HepG2 (cell line): ENCODE data around the gene RBM27. TPM values are rescaled to one million over a fixed set of nuclear protein-coding genes. Genes with fewer than 3 reads are reported as not detected.
A peak's percentile ranks its signal among the peaks of the same experiment; 100 is the strongest.

Experiments
- ATAC-seq: fragments of 200-7000 bp; cut with Tn5 transposase; 3 replicates; pipeline ENCODE4 v1.9.1; 2020; ENCODE audit warnings: mild to moderate bottlenecking, moderate library complexity
- BruUV-seq: library from RNA; stranded (reverse); fragments of 400-500 nt; replicated peaks from 2 replicates; lab custom pipeline; 2021; lab: Mats Ljungman, UMichigan
- CTCF ChIA-PET: fragments of 300-600 bp; formaldehyde crosslinking; extraction: SDS; loops from one replicate; lab custom pipeline; 2021; ENCODE audit warnings: low total read pairs, inconsistent platforms, low intra/inter-chr PET ratio; lab: Yijun Ruan, JAX
- POLR2A ChIA-PET: fragments of 350-600 bp; sonication (Branson Sonifier 250); formaldehyde crosslinking; loops from one replicate; lab custom pipeline; 2020; ENCODE audit warnings: antibody characterized with exemption, inconsistent platforms; lab: Yijun Ruan, JAX
- DNase-seq: peaks from one replicate; pipeline ENCODE4 v3.0.0-alpha.2; 2015; ENCODE audit warnings: low spot score
- FAIRE-seq: peaks from 3 replicates; lab custom pipeline; 2011; peaks lifted over from hg19 to GRCh38; lab: Jason Lieb, UNC
- H2AFZ ChIP-seq: one replicate; pipeline ENCODE4 v1.6.1; 2011; ENCODE audit warnings: low read length, inconsistent platforms
- H3K27ac ChIP-seq: fragments of 300-600 bp; 3 replicates; pipeline ENCODE4 v1.8.0; 2011; ENCODE audit warnings: mixed run types, mild to moderate bottlenecking, mixed read lengths, low read length, inconsistent platforms; ENCODE audit not compliant: insufficient read depth; ENCODE audit errors: extremely low read length
- H3K27me3 ChIP-seq, 2 experiments: fragments of 200-600 bp in 1 of 2; 2 replicates in 1 of 2; 3 replicates in 1 of 2; pipeline versions ENCODE4 v1.6.0 to v1.8.0; 2011; ENCODE audit warnings: low read length in 2 of 2, mild to moderate bottlenecking in 2 of 2, moderate library complexity in 2 of 2, inconsistent platforms in 1 of 2; ENCODE audit not compliant: insufficient read depth in 2 of 2, control insufficient read depth in 1 of 2
- H3K36me3 ChIP-seq, 2 experiments: fragments of 200-600 bp in 1 of 2; replicated peaks in 1 of 2; 2 replicates in 1 of 2; 3 replicates in 1 of 2; pipeline versions ENCODE4 v1.5.1 to v1.8.0; 2011; ENCODE audit warnings: low read length in 2 of 2, inconsistent platforms in 1 of 2; ENCODE audit not compliant: insufficient read depth in 2 of 2, control insufficient read depth in 1 of 2
- H3K4me1 ChIP-seq: 2 replicates; pipeline ENCODE4 v1.5.1; 2012; ENCODE audit warnings: low read length, inconsistent platforms; ENCODE audit not compliant: insufficient read depth
- H3K4me2 ChIP-seq: 2 replicates; pipeline ENCODE4 v1.6.0; 2011; ENCODE audit warnings: low read depth, low read length, inconsistent platforms
- H3K4me3 ChIP-seq, 3 experiments: fragments of 200-600 bp in 1 of 3; sonication (generic), shearing (Covaris generic) in 1 of 3; replicated peaks in 1 of 3; 2 replicates each; pipeline ENCODE4 v1.5.1; 2011 to 2016; ENCODE audit warnings: low read length in 3 of 3, inconsistent platforms in 2 of 3, low read depth in 2 of 3, mild to moderate bottlenecking in 2 of 3, control low read depth in 1 of 3, mixed read lengths in 1 of 3; ENCODE audit not compliant: insufficient read depth in 1 of 3
- H3K79me2 ChIP-seq: one replicate; pipeline ENCODE4 v1.6.1; 2011; ENCODE audit warnings: low read length, inconsistent platforms; ENCODE audit not compliant: insufficient read depth
- H3K9ac ChIP-seq: 2 replicates; pipeline ENCODE4 v1.6.0; 2011; ENCODE audit warnings: mild to moderate bottlenecking, low read depth, low read length, inconsistent platforms; ENCODE audit not compliant: insufficient read depth
- H3K9me3 ChIP-seq: 2 replicates; pipeline ENCODE4 v1.5.1; 2012; ENCODE audit warnings: mild to moderate bottlenecking, low read length
- H4K20me1 ChIP-seq: 2 replicates; pipeline ENCODE4 v1.6.0; 2011; ENCODE audit warnings: inconsistent platforms, mild to moderate bottlenecking, low read length, moderate library complexity; ENCODE audit not compliant: insufficient read depth
- ARHGAP35 ChIP-seq: sonication (generic); formaldehyde crosslinking; IDR thresholded peaks from 2 replicates; pipeline ENCODE4 v1.9.0; 2022; ENCODE audit warnings: mild to moderate bottlenecking, inconsistent platforms, moderate library complexity, missing genetic modification reagents, borderline replicate concordance
- NFE2 ChIP-seq: sonication (generic); formaldehyde crosslinking; IDR thresholded peaks from 2 replicates; pipeline ENCODE4 v1.4.0; 2020; ENCODE audit warnings: missing genetic modification reagents
- WGBS: methylation state at CpG from one replicate; pipeline ENCODE4 v1.1.6; 2017; ENCODE audit warnings: low lambda C conversion rate; 5-methylcytosine and 5-hydroxymethylcytosine counted together
- in situ Hi-C: cut with HindIII; loops from 2 replicates; pipeline ENCODE4 v1.10.0; 2017; ENCODE audit warnings: low pct_unique_long_range_greater_than_20kb; ENCODE audit not compliant: extremely low pct_ligation_motif_present
- intact Hi-C: fragments of 100-400 bp; cut with micrococcal nuclease; formaldehyde crosslinking; loops from one replicate; pipeline ENCODE4 v1.10.0; 2022; ENCODE audit not compliant: unreplicated experiment
- polyA plus RNA-seq, 8 experiments: library from polyadenylated mRNA; depleted of rRNA in 3 of 8; stranded (reverse) in 7 of 8; unstranded in 1 of 8; fragments of >200 nt; fragmentation: Illumina TruSeq in 4 of 8; extraction: Trizol in 4 of 8; gene quantifications; 2 replicates each; pipeline versions ENCODE4 v1.2.1 to v1.2.3, GENCODE V29; 2011 to 2016; ENCODE audit warnings: low read depth in 4 of 8, missing spikeins in 1 of 8, mixed read lengths in 1 of 8; ENCODE audit not compliant: insufficient read depth in 1 of 8
- total RNA-seq, 5 experiments: library from RNA; depleted of rRNA; stranded (reverse); fragments of >200 nt; fragmentation: Illumina TruSeq; extraction: Trizol; gene quantifications; 2 replicates each; pipeline ENCODE4 v1.2.3, GENCODE V29; 2016; ENCODE audit warnings: low read depth in 1 of 5
- TF ChIP-seq, protein P1 (sequence below): sonication (generic); formaldehyde crosslinking; conservative IDR thresholded peaks from 2 replicates; pipeline ENCODE4 v1.8.0; 2022; ENCODE audit warnings: missing genetic modification reagents
- TF ChIP-seq, protein P2 (sequence below): sonication (generic); formaldehyde crosslinking; IDR thresholded peaks from 2 replicates; pipeline ENCODE4 v1.8.0; 2022; ENCODE audit warnings: mild to moderate bottlenecking, missing genetic modification reagents, moderate library complexity
- TF ChIP-seq, protein P3 (sequence below): sonication (generic); formaldehyde crosslinking; IDR thresholded peaks from 2 replicates; pipeline ENCODE4 v1.8.0; 2022; ENCODE audit warnings: low read depth, missing genetic modification reagents
- TF ChIP-seq, protein P4 (sequence below): sonication (generic); formaldehyde crosslinking; conservative IDR thresholded peaks from 2 replicates; pipeline ENCODE4 v1.4.0; 2020; ENCODE audit warnings: missing genetic modification reagents
- TF ChIP-seq, protein P5 (sequence below): sonication (generic); formaldehyde crosslinking; IDR thresholded peaks from 2 replicates; pipeline ENCODE4 v1.5.0; 2020; ENCODE audit warnings: mild to moderate bottlenecking, missing genetic modification reagents

Gene RBM27
- total and polyA plus RNA-seq, 2 of the 13 experiments (the other 11 are each of a cell fraction or from before 2014, with no cell fraction given): 12.9 to 23.4 TPM

DNA sequence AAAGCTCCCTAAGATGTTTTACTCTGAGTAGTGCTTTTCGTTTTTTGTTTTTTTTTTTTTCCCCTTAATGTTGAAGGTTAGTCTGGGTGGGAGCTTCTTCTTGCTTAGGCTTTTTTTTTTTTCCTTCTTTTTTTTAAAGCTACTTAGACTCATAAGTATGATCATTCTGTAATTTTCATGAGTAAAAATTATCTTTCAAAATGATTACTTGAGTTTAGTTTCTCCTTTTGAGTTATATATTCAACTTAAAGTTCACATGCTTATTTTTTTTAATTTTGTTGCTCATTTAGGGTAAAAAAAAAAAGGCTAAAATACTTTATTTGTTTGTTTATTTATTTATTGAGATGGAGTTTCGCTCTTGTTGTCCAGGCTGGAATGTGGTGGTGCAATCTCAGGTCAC, 2.9 kb downstream of the RBM27 start (continued):
- TF ChIP-seq, protein P1, sequence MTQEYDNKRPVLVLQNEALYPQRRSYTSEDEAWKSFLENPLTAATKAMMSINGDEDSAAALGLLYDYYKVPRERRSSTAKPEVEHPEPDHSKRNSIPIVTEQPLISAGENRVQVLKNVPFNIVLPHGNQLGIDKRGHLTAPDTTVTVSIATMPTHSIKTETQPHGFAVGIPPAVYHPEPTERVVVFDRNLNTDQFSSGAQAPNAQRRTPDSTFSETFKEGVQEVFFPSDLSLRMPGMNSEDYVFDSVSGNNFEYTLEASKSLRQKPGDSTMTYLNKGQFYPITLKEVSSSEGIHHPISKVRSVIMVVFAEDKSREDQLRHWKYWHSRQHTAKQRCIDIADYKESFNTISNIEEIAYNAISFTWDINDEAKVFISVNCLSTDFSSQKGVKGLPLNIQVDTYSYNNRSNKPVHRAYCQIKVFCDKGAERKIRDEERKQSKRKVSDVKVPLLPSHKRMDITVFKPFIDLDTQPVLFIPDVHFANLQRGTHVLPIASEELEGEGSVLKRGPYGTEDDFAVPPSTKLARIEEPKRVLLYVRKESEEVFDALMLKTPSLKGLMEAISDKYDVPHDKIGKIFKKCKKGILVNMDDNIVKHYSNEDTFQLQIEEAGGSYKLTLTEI (CRISPR knock-in tag): no peak
- TF ChIP-seq, protein P2, sequence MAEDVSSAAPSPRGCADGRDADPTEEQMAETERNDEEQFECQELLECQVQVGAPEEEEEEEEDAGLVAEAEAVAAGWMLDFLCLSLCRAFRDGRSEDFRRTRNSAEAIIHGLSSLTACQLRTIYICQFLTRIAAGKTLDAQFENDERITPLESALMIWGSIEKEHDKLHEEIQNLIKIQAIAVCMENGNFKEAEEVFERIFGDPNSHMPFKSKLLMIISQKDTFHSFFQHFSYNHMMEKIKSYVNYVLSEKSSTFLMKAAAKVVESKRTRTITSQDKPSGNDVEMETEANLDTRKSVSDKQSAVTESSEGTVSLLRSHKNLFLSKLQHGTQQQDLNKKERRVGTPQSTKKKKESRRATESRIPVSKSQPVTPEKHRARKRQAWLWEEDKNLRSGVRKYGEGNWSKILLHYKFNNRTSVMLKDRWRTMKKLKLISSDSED: no peak
- TF ChIP-seq, protein P3, sequence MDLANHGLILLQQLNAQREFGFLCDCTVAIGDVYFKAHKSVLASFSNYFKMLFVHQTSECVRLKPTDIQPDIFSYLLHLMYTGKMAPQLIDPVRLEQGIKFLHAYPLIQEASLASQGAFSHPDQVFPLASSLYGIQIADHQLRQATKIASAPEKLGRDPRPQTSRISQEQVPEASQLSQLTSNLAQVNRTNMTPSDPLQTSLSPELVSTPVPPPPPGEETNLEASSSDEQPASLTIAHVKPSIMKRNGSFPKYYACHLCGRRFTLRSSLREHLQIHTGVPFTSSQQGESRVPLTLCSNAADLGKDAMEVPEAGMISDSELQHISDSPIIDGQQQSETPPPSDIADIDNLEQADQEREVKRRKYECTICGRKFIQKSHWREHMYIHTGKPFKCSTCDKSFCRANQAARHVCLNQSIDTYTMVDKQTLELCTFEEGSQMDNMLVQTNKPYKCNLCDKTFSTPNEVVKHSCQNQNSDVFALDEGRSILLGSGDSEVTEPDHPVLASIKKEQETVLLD: no peak

DNA sequence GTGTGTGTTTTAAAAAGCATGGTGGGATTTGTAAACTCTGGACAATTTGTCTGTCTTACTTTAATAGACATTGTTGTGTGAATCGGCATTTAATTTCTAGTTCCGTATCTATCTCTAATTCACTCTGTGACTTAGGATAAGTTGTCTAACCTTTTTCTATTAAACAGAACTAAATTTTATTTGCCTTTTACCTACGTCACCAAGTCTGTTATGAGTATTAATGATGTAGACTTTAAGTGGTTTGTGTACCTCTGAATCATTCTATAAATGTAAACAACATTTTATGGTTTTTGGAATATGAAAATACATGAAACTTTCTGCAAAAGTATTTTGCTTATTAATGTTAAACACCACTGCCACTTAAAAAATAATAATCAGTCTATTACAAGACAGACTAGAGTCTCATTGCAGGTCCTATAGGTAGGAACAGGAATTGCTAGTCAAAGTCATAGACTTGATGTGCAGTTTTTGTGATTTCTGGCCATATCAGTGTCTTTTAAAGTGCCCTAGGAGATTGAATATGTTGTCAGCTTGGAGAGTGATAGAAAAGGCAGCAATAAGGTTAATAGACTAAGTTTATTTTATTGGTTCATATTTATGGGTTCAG, 5.6 kb downstream of the RBM27 start:
- in situ Hi-C loops: no loop called here
- Histone ChIP-seq H2AFZ (no peak overlapping the region), H3K4me3 (no peak overlapping the region), H3K4me2 (no peak overlapping the region), H3K27me3 (no peaks in the 10 kb centered on the region; a peak in 1 of 5 replicates), H3K9ac (no peak overlapping the region), H3K4me1 (peaks cover 58% of the 10 kb centered on the region), H4K20me1 (peaks cover 21% of the 10 kb centered on the region), H3K27ac (no peak overlapping the region), H3K9me3 (no peaks in the 10 kb centered on the region), H3K36me3 (peaks cover 0 to 1% of the 10 kb centered on the region in 2 experiments; a peak in 1 of 5 replicates), H3K79me2 (peaks cover 88% of the 10 kb centered on the region)
- intact Hi-C loops: loop anchor here (10.0 kb wide), 1 partner anchor 966 kb away; no protein-coding TSS in a partner anchor
- DNase-seq (no peak), ATAC-seq (peak; percentile 62), FAIRE-seq (no peak)
- BruUV-seq: TSS peak; percentile 1
- WGBS: 97% methylated on average over 3 of the region's 3 CpGs
- ChIA-PET CTCF (no interaction called here), POLR2A (no interaction called here)
- TF ChIP-seq, protein P4, sequence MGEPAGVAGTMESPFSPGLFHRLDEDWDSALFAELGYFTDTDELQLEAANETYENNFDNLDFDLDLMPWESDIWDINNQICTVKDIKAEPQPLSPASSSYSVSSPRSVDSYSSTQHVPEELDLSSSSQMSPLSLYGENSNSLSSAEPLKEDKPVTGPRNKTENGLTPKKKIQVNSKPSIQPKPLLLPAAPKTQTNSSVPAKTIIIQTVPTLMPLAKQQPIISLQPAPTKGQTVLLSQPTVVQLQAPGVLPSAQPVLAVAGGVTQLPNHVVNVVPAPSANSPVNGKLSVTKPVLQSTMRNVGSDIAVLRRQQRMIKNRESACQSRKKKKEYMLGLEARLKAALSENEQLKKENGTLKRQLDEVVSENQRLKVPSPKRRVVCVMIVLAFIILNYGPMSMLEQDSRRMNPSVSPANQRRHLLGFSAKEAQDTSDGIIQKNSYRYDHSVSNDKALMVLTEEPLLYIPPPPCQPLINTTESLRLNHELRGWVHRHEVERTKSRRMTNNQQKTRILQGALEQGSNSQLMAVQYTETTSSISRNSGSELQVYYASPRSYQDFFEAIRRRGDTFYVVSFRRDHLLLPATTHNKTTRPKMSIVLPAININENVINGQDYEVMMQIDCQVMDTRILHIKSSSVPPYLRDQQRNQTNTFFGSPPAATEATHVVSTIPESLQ (CRISPR knock-in tag): no peak
- TF ChIP-seq, protein P5, sequence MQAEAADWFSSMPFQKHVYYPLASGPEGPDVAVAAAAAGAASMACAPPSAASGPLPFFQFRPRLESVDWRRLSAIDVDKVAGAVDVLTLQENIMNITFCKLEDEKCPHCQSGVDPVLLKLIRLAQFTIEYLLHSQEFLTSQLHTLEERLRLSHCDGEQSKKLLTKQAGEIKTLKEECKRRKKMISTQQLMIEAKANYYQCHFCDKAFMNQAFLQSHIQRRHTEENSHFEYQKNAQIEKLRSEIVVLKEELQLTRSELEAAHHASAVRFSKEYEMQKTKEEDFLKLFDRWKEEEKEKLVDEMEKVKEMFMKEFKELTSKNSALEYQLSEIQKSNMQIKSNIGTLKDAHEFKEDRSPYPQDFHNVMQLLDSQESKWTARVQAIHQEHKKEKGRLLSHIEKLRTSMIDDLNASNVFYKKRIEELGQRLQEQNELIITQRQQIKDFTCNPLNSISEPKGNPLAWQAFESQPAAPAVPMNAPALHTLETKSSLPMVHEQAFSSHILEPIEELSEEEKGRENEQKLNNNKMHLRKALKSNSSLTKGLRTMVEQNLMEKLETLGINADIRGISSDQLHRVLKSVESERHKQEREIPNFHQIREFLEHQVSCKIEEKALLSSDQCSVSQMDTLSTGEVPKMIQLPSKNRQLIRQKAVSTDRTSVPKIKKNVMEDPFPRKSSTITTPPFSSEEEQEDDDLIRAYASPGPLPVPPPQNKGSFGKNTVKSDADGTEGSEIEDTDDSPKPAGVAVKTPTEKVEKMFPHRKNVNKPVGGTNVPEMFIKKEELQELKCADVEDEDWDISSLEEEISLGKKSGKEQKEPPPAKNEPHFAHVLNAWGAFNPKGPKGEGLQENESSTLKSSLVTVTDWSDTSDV (CRISPR knock-in tag): no peak
- no peak for TF ChIP-seq NFE2 (CRISPR knock-in tag)
- no peak for TF ChIP-seq ARHGAP35 (CRISPR knock-in tag)
